HG03457 (cell line): ENCODE results near the gene BEND7.
"Not testable (repeated sequence)": the region's sequence is repeated elsewhere in the genome, so short reads cannot be mapped to it uniquely, and the experiment has no call there.

Experiments
- ATAC-seq: cut with Tn5 transposase; IDR thresholded peaks from one replicate; pipeline ENCODE4 v1.9.1; 2021; ENCODE audit warnings: moderate number of reproducible peaks; ENCODE audit not compliant: unreplicated experiment

Gene BEND7

GRCh38 chr10:13528875-13529713, at the start of gene BEND7:
BEND7 (minus strand) TSS chr10:13529014; CDS start chr10:13528533, 481 bp downstream.
- ATAC-seq, result no peak

- ATAC-seq, result no peak
Measured at GRCh38 chr10:13573960-13574359, 45.1 kb upstream of the BEND7 start.

- ATAC-seq, result no peak
Measured at GRCh38 chr10:13571541-13571940, 42.7 kb upstream of the BEND7 start.

DNA sequence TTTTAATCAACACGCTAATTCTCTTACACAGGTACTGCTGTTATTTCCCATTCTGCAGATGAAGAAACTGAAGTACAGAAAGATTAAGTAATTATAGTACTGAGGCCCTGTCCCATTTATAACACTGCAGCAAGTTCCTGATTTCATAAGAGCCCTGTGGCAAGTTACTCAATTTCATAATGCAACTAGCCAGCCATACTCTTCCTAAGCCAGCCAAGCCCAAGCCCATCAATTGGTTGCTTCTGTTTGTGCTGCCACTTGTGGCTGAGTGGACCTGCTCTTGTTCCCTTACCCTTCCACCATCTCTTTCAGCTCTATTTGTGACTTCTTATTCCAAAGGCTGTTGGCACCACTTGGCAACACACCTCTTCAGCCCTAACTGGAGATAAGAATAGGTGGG, 38.2 kb upstream of the BEND7 start:
- ATAC-seq, result no peak

DNA sequence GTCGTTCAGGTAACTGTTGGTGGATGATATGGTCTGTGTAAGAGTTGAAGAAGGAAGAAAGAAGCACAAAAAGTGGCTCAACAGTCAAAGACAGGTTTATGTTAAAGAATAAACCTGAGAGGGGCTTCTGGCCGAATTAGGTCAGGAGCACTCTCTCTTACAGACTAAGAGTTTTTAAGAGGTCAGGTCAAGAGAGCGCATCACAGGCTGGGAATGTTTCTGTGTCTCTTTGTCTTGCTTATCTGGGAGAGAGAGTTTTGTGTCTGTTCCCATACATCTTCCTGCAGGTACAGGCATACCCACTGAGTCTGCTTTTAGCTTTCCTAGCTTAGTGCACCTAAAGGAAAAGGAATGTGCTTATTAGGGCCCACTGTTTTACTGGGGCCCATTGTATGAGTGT, 35.8 kb upstream of the BEND7 start:
- no peak for ATAC-seq

GRCh38 chr10:13563481-13564445, 34.9 kb upstream of the BEND7 start:
- ATAC-seq, result no peak

GRCh38 chr10:13560597-13560996, 31.8 kb upstream of the BEND7 start:
- ATAC-seq, result no peak

DNA sequence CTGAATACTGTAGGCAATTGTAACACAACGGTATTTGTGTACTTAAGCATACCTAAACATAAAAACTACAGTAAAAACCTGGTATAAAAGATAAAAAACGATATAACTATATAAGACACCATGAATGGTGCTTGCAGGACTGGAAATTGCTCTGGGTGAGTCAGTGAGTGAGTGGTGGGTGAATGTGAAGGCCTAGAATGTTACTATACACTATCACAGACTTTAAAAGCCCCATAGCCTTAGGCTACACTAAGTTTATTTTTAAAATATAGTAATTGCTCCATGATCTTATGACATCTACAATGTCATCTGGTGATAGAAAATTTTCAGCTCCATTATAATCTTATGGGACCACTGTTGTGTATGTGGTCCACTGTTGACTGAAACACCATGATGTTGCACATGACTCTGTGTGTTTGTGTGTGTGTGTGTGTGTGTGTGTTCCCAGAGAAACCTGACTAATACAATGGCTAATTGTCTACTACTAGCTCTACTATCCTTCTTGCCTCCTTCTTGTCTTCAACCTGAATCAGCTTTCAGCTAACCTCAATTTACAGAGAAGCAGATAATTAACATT, 30.4 kb upstream of the BEND7 start:
- ATAC-seq, result no peak

DNA sequence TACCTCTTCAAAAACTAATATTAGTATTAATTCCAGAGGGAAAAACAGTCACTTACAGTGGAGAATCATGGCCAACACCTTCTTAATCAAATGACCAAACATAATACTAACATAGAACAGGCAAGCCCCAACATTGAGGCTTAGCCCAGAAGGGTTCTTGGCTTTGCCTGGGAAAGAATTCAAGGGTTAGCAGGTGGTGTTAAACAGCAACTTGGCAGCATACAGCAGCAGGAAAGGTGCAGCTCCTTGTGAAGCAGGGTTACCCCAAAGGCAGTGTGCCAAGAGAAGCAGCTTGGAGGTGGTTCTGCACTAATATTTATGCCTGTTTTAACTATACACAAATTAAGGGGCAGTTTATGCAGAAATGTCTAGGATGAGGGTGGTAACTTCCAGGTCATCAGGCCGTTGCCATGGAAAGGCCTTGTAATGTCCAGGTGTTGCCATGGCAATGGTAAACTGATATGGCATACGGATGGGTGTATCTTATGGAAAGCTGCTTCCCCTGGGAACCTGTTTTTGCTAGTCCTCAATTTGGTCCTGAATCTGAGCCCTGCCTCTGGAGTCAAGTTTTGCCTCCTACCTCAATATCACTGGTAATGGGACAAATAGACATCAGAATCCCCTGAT, 27.2 kb upstream of the BEND7 start:
- no peak for ATAC-seq

- ATAC-seq, result no peak
Measured at GRCh38 chr10:13550802-13551201, 22.0 kb upstream of the BEND7 start.

DNA sequence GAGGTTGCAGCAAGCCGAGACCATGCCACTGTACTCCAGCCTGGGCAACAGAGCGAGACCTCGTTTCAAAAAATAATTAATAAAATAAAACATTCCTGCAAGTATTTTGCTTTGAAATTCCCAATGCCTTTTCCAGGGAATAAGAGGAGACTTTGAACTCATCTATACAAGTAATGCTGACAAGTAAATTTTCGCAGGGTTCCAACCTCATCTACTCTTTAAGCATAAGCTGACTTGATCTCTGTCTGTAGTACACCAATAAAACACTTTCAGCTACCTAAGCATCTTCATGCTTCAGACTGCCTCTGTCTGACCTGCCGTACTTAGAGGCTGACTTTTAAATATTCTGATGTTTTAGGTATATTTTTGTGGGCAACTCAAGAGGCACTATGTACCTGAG, 13.7 kb upstream of the BEND7 start:
- no peak for ATAC-seq

- ATAC-seq, result not testable (repeated sequence)
Measured at GRCh38 chr10:13537985-13538384, 9.2 kb upstream of the BEND7 start.

GRCh38 chr10:13536674-13537366, 8.0 kb upstream of the BEND7 start:
- no peak for ATAC-seq

DNA sequence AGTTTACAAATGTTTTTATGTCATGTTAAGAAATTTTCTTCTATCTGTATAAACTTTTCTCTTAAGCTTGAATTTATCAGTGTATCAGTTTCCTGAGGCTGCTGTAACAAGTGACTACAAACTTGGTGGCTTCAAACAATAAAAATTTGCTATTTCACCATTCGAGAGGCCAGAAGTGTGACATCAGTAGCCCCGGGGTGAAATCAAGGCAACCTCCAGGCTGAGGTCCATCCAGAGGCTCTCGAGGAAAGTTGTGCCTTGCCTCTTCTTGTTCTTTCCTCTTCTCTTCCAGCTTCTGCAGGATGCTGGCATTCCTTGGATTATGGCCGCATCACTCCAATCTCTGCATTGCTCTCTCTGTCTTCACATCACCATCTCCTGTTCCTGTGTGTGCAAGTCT, 6.5 kb upstream of the BEND7 start:
- no peak for ATAC-seq

GRCh38 chr10:13529714-13529973, 830 bp upstream of the BEND7 start:
- no peak for ATAC-seq

DNA sequence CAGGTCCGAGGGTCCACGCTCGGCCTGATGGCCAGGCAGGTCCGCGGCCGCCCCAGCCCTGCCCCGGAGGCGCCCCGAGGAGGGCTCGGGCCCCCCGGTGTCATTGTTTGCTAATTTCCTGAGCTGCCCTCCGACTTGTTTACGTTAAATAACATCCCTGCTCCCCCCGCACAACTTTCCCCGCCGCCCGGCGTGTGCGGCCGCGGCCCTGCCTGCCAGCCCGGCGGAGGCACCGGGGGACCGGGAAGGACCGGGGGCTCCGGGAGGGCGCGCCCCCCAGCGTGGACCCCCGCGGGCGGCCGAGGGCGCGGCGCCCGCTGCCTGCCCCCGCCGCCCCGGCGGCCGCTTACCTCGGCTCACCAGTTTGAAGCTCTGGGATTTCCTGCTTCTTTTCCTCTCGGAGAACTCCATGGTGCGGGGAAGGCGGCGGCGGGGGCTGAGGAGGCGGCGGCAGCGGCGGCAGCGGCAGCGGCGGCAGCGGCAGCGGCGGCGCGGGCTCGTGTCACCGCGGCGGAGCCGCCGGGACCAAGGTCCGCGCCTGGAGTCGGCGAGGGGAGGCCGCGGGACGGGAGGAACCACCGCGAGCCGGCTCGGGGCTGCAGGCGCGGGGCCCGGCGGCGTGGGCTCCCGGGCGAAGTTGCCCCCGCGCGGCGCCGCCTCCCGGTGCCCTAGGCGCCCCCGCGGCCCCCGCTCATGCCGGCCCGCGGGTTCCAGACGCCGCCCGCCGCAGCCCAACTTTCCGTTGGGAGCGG, 515 bp downstream of the BEND7 start:
- ATAC-seq, result no peak

DNA sequence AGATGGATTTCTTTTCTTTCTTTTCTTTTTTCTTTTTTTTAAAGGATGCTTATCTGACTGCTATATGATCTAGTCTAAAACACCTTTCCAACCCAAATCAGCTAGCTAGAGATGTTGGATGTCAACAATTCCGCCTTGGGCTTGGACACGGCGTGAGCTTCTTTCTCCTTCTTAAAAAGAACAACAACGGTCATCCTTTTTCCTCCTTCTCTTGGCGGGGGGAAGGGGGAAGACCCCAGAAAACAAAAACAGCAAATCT, 1.0 kb downstream of the BEND7 start:
- no peak for ATAC-seq

DNA sequence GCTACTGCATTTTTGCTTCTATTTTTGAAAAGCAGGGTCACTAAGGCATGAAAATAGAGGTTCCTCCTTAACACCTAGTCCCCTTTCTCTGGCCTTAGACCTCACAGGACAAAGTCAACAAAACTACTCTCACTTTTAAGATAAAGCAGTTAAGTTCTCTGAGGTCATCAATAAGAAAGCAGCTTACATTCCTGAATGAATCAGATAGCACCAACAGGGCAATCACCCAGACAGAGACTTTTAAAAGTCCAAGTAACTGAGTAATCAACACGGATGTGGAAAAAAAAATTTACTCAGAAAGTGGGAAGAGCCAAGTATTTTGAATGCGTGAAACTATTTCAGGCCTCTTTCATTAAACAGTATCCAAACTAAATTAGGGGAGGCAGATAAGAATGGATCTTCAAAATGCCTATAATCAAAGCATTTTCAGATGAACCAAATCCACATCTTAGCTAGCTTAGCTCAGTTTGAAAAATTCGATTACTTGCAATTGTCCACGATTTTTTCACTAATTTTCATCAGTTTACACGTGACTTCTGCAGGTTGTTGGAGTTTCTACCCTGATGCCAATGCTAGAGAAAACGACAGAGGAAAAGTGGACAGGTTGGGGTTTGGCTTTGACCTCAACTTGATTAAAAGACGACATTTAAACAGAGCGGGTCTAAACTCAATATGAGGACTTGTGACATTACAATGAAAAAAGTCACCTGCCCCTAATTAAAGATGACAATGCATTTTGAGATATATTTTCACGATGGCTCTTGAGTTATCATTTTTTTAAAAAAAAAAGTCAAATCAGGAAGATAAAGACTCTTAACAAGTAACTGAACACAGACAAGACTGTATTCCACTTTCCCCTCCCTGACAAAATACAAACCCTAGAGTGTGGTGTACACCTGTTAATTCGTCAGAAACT, 1.6 kb downstream of the BEND7 start:
- no peak for ATAC-seq

GRCh38 chr10:13525663-13526062, 3.2 kb downstream of the BEND7 start:
- no peak for ATAC-seq
